Measurements from ENCODE around the gene NDUFS8.

The NDUFS8 gene

GRCh38 chr11:68011051-68011943, 19.2 kb upstream of the NDUFS8 start:
- 0 out of 2 replicates have a peak, but pooled peaks have one; percentile 35 for TF ChIP-seq YY1 (IDR thresholded peaks at IDR 0.05; ENCODE audit: low read depth)
- no peak for TF ChIP-seq FOXM1 (IDR thresholded peaks at IDR 0.05; ENCODE audit: borderline replicate concordance, low read depth)
- no peak for TF ChIP-seq NFIC (IDR thresholded peaks at IDR 0.05)

- TF ChIP-seq EP300 (IDR thresholded peaks at IDR 0.05; ENCODE audit: borderline replicate concordance) (no peak), YY1 (IDR thresholded peaks at IDR 0.05; ENCODE audit: low read depth) (no peak)
These were observed 18.2 kb upstream of the NDUFS8 start for GRCh38 chr11:68012044-68012842.

- no peak; the same call in 1 of the 2 replicates for TF ChIP-seq RAD21 (IDR thresholded peaks at IDR 0.05; ENCODE audit: low read depth)
- peak; percentile 90 for TF ChIP-seq EP300 (IDR thresholded peaks at IDR 0.05; ENCODE audit: borderline replicate concordance)
- TF ChIP-seq CEBPB (IDR thresholded peaks at IDR 0.05): no peak
- no peak for TF ChIP-seq REST (IDR thresholded peaks at IDR 0.05; ENCODE audit: low read depth)
- peak; percentile 76 for TF ChIP-seq YY1 (IDR thresholded peaks at IDR 0.05; ENCODE audit: low read depth)
- no peak for TF ChIP-seq CREB1 (IDR thresholded peaks at IDR 0.05; ENCODE audit: low read depth)
- peak; percentile 83 for TF ChIP-seq TCF12 (IDR thresholded peaks at IDR 0.05; ENCODE audit: low read depth)
- TF ChIP-seq TEAD4 (IDR thresholded peaks at IDR 0.05): peak; percentile 99
- no peak for TF ChIP-seq USF1 (IDR thresholded peaks at IDR 0.05)
- TF ChIP-seq ZBTB7A (IDR thresholded peaks at IDR 0.05; ENCODE audit: low read depth): peak; percentile 83; the same call in 1 of the 2 replicates
- peak; percentile 67; the same call in 1 of the 2 replicates for TF ChIP-seq FOXM1 (IDR thresholded peaks at IDR 0.05; ENCODE audit: borderline replicate concordance, low read depth)
- peak; percentile 78 for TF ChIP-seq MAX (IDR thresholded peaks at IDR 0.05)
- peak; percentile 67 for TF ChIP-seq NFIC (IDR thresholded peaks at IDR 0.05)
- peak; percentile 54; the same call in 1 of the 2 replicates for TF ChIP-seq TAF1 (IDR thresholded peaks at IDR 0.05; ENCODE audit: low read depth)
- TF ChIP-seq EGR1 (IDR thresholded peaks at IDR 0.05): peak; percentile 21; the same call in 1 of the 2 replicates
These were observed 17.5 kb upstream of the NDUFS8 start for GRCh38 chr11:68012843-68013610.

- TF ChIP-seq TCF12 (IDR thresholded peaks at IDR 0.05; ENCODE audit: low read depth): no peak
- no peak for TF ChIP-seq REST (IDR thresholded peaks at IDR 0.05; ENCODE audit: low read depth)
- no peak for TF ChIP-seq ZBTB7A (IDR thresholded peaks at IDR 0.05; ENCODE audit: low read depth)
- no peak for TF ChIP-seq CEBPB (IDR thresholded peaks at IDR 0.05)
- no peak for TF ChIP-seq TAF1 (IDR thresholded peaks at IDR 0.05; ENCODE audit: low read depth)
- no peak for TF ChIP-seq USF1 (IDR thresholded peaks at IDR 0.05)
- no peak for TF ChIP-seq NFIC (IDR thresholded peaks at IDR 0.05)
- no peak for TF ChIP-seq MAX (IDR thresholded peaks at IDR 0.05)
- TF ChIP-seq CREB1 (IDR thresholded peaks at IDR 0.05; ENCODE audit: low read depth): no peak
- no peak for TF ChIP-seq EP300 (IDR thresholded peaks at IDR 0.05; ENCODE audit: borderline replicate concordance)
- no peak for TF ChIP-seq EGR1 (IDR thresholded peaks at IDR 0.05)
- TF ChIP-seq FOXM1 (IDR thresholded peaks at IDR 0.05; ENCODE audit: borderline replicate concordance, low read depth): no peak; the same call in 1 of the 2 replicates
- TF ChIP-seq YY1 (IDR thresholded peaks at IDR 0.05; ENCODE audit: low read depth): no peak
- TF ChIP-seq RAD21 (IDR thresholded peaks at IDR 0.05; ENCODE audit: low read depth): no peak
- no peak for TF ChIP-seq TEAD4 (IDR thresholded peaks at IDR 0.05)
These were observed 16.8 kb upstream of the NDUFS8 start for GRCh38 chr11:68013611-68014156.
